Kidney (tissue), 14 donors: ENCODE results near the gene BACE2. TPM values are rescaled to one million over a fixed set of nuclear protein-coding genes. Genes with fewer than 3 reads are reported as not detected.
A peak's percentile ranks its signal among the peaks of the same experiment; 100 is the strongest.

ENCODE experiments used
- DNase-seq, 5 donors: peaks; one replicate each; pipeline ENCODE4 v3.0.0-alpha.2; 2013 to 2020
- FAIRE-seq: peaks from 2 replicates; lab custom pipeline; 2012; peaks lifted over from hg19 to GRCh38; lab: Jason Lieb, UNC
- H3K27ac ChIP-seq, 2 donors: one replicate each; pipeline ENCODE4 v1.7.0; 2013; ENCODE audit warnings: low read depth in 2 of 2, low read length in 2 of 2, inconsistent platforms in 1 of 2
- H3K27me3 ChIP-seq: one replicate; pipeline ENCODE4 v1.7.1; 2013; ENCODE audit warnings: low read length, inconsistent platforms; ENCODE audit not compliant: control insufficient read depth, insufficient read depth
- H3K36me3 ChIP-seq, 3 donors: one replicate each; pipeline versions ENCODE4 v1.7.0 to v1.7.1; 2013; ENCODE audit warnings: low read length in 3 of 3, control low read depth in 1 of 3, inconsistent platforms in 1 of 3; ENCODE audit not compliant: insufficient read depth in 3 of 3, control insufficient read depth in 2 of 3
- H3K4me1 ChIP-seq, 3 donors: one replicate each; pipeline versions ENCODE4 v1.7.0 to v1.7.1; 2013; ENCODE audit warnings: low read length in 3 of 3, inconsistent platforms in 1 of 3, low read depth in 1 of 3; ENCODE audit not compliant: control insufficient read depth in 2 of 3, insufficient read depth in 2 of 3
- H3K4me3 ChIP-seq, 3 donors: one replicate each; pipeline versions ENCODE4 v1.7.0 to v1.8.1; 2013; ENCODE audit warnings: low read length in 3 of 3, control low read depth in 1 of 3, inconsistent platforms in 1 of 3
- H3K9ac ChIP-seq, 3 donors: one replicate each; pipeline versions ENCODE4 v1.7.0 to v1.7.1; 2013; ENCODE audit warnings: low read length in 3 of 3, control low read depth in 1 of 3, inconsistent platforms in 1 of 3
- H3K9me3 ChIP-seq, 3 donors: one replicate each; pipeline versions ENCODE4 v1.7.0 to v1.7.1; 2013; ENCODE audit warnings: low read length in 3 of 3, control low read depth in 1 of 3, inconsistent platforms in 1 of 3; ENCODE audit not compliant: control insufficient read depth in 2 of 3, insufficient read depth in 1 of 3
- CTCF ChIP-seq: IDR thresholded peaks from 3 replicates; pipeline ENCODE4 v1.5.1; 2012; ENCODE audit warnings: mild to moderate bottlenecking, moderate library complexity, borderline replicate concordance; ENCODE audit not compliant: insufficient read depth; ENCODE audit errors: extremely low read depth
- intact Hi-C: fragments of 100-400 bp; cut with DNase I; formaldehyde crosslinking; loops from one replicate; pipeline ENCODE4 v1.11.1; 2022
- polyA plus RNA-seq: library from polyadenylated mRNA; stranded (reverse); fragments of 350-450 nt; fragmentation: Illumina TruSeq; extraction: RNeasy Lipid Tissue Mini Kit (QIAGEN cat#74804); gene quantifications from one replicate; pipeline ENCODE4 v1.2.3, GENCODE V29; 2014; ENCODE audit warnings: low read depth, low replicate concordance; ENCODE audit not compliant: insufficient read depth
- total RNA-seq: library from RNA; stranded (reverse); fragmentation: NEBNext Ultra II Directional; extraction: Animal tissue kit (Norgen Biotek cat#: 25700); gene quantifications from one replicate; pipeline ENCODE4 v1.2.1, GENCODE V29; 2021
- donor health status: control.
- donor health status: control.
- donor health status: control.
- donor health status: control.
- donor health status: control.
- donor health status: DM: yes; HTN: yes; CAD: no.
- donor health status: Normal renal cell carcinoma (clear cell type).

BACE2 gene
- total and polyA plus RNA-seq, 2 donors from 2014 or later = 55.5 to 65.7 TPM

DNA sequence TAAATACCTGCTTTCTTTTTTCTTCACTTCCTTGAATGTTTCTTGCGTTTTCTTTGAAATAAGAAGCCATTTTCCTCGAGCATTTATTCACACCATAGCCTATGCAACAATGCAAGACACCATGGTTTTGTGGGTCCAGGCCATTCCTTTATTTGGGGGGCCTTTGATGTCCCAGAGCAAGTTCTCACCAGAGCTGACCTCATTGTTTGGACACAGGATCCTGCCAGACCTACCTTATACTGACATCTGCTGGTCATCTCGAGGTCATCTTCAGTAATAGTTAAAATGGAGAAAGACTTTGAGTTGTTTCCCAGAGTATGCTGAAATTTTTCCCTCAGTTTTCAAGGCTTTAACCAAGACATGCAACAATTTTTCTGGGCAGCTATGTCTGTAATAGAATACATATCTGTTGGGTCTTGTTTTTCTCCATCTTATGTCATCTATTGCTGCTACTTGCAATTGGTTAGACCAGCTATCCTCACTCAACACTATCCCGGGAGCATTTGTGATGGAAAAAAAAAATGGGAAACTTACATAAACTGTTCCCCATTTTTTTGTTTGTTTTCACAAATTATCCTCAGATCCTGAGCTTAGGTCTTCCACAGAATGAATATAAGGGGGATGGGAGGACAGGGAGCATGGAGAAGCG is 34.0 kb upstream of the BACE2 start:
- H3K9ac ChIP-seq = no peak overlapping the region
- no peaks in the 10 kb centered on the region for H3K9me3 ChIP-seq
- TF ChIP-seq CTCF = peak; percentile 37
- no peaks in the 10 kb centered on the region for H3K36me3 ChIP-seq
- intact Hi-C loops = no loop called here
- H3K27me3 ChIP-seq = no peaks in the 10 kb centered on the region
- FAIRE-seq (no peak), DNase-seq (peak in 3 of 5 donors; percentile 1 to 65 (median 44))
- H3K4me1 ChIP-seq = no peaks in the 10 kb centered on the region
- no peak overlapping the region for H3K4me3 ChIP-seq
- no peak overlapping the region for H3K27ac ChIP-seq

- Histone ChIP-seq H3K27ac (no peak overlapping the region), H3K4me1 (peaks cover 0 to 2% (median 0%) of the 10 kb centered on the region in 3 donors), H3K9me3 (no peaks in the 10 kb centered on the region), H3K4me3 (no peak overlapping the region), H3K27me3 (no peaks in the 10 kb centered on the region), H3K36me3 (no peaks in the 10 kb centered on the region), H3K9ac (no peak overlapping the region)
- no peak for FAIRE-seq
- DNase-seq = no peak
- intact Hi-C loops = no loop called here
- TF ChIP-seq CTCF = no peak
Measured at GRCh38 chr21:41135746-41136145, 32.2 kb upstream of the BACE2 start.

GRCh38 chr21:41136286-41136685 is 31.7 kb upstream of the BACE2 start:
- H3K27me3 ChIP-seq = no peaks in the 10 kb centered on the region
- DNase-seq (no peak), FAIRE-seq (no peak)
- no peak overlapping the region for H3K9ac ChIP-seq
- intact Hi-C loops = no loop called here
- H3K4me3 ChIP-seq = no peak overlapping the region
- H3K9me3 ChIP-seq = no peaks in the 10 kb centered on the region
- no peak for TF ChIP-seq CTCF
- peaks cover 0 to 2% (median 0%) of the 10 kb centered on the region in 3 donors for H3K4me1 ChIP-seq
- H3K36me3 ChIP-seq = no peaks in the 10 kb centered on the region
- H3K27ac ChIP-seq = no peak overlapping the region
